Liver (tissue), 9 donors: ENCODE measurements around the gene SCP2. TPM values are rescaled to one million over a fixed set of nuclear protein-coding genes. Genes with fewer than 3 reads are reported as not detected.

ENCODE experiments used
- DNase-seq: peaks from one replicate; pipeline ENCODE4 v3.0.0-alpha.2; 2017; ENCODE audit warnings: low spot score
- H3K27ac ChIP-seq, 2 donors: one replicate each; pipeline ENCODE4 v1.7.0; 2013; ENCODE audit warnings: inconsistent platforms in 2 of 2, low read length in 2 of 2, control low read depth in 1 of 2, low read depth in 1 of 2, mild to moderate bottlenecking in 1 of 2
- H3K27me3 ChIP-seq, 4 donors: one replicate each; pipeline versions ENCODE4 v1.6.1 to v1.7.0; 2013; ENCODE audit warnings: low read length in 3 of 4, inconsistent platforms in 1 of 4, mild to moderate bottlenecking in 1 of 4, moderate library complexity in 1 of 4; ENCODE audit not compliant: control insufficient read depth in 4 of 4, insufficient read depth in 4 of 4
- H3K36me3 ChIP-seq, 4 donors: one replicate each; pipeline versions ENCODE4 v1.6.1 to v1.7.0; 2013; ENCODE audit warnings: low read length in 3 of 4, mild to moderate bottlenecking in 3 of 4, low read depth in 1 of 4, moderate library complexity in 1 of 4; ENCODE audit not compliant: control insufficient read depth in 4 of 4, insufficient read depth in 3 of 4
- H3K4me1 ChIP-seq, 4 donors: one replicate each; pipeline versions ENCODE4 v1.6.1 to v1.7.0; 2013; ENCODE audit warnings: low read length in 3 of 4, mild to moderate bottlenecking in 3 of 4, moderate library complexity in 1 of 4; ENCODE audit not compliant: control insufficient read depth in 4 of 4, insufficient read depth in 4 of 4
- H3K4me3 ChIP-seq, 3 donors: one replicate each; pipeline versions ENCODE4 v1.6.1 to v1.7.0; 2013; ENCODE audit warnings: low read length in 3 of 3, control low read depth in 1 of 3, low read depth in 1 of 3, mild to moderate bottlenecking in 1 of 3
- H3K9ac ChIP-seq, 2 donors: one replicate each; pipeline ENCODE4 v1.7.0; 2013; ENCODE audit warnings: low read length in 2 of 2, mild to moderate bottlenecking in 2 of 2, moderate library complexity in 2 of 2, control low read depth in 1 of 2, low read depth in 1 of 2
- H3K9me3 ChIP-seq, 4 donors: one replicate each; pipeline versions ENCODE4 v1.6.1 to v1.7.0; 2013; ENCODE audit warnings: low read length in 3 of 4; ENCODE audit not compliant: control insufficient read depth in 4 of 4
- ATF3 ChIP-seq: IDR thresholded peaks from 2 replicates; pipeline ENCODE4 v1.6.1; 2016; ENCODE audit warnings: antibody characterized with exemption
- EGR1 ChIP-seq, 2 donors: IDR thresholded peaks; 2 replicates each; pipeline ENCODE4 v1.6.1; 2016 to 2018; ENCODE audit warnings: antibody characterized with exemption in 2 of 2, low read depth in 2 of 2
- FOXA1 ChIP-seq: IDR thresholded peaks from 2 replicates; pipeline ENCODE4 v1.6.1; 2016; ENCODE audit warnings: antibody characterized with exemption
- FOXA2 ChIP-seq: IDR thresholded peaks from 2 replicates; pipeline ENCODE4 v1.6.1; 2016; ENCODE audit warnings: antibody characterized with exemption
- GABPA ChIP-seq, 2 donors: IDR thresholded peaks in 1 of 2; conservative IDR thresholded peaks in 1 of 2; 2 replicates each; pipeline ENCODE4 v1.6.1; 2016; ENCODE audit warnings: antibody characterized with exemption in 2 of 2, mild to moderate bottlenecking in 1 of 2, moderate library complexity in 1 of 2
- HNF4A ChIP-seq, 2 donors: conservative IDR thresholded peaks; 2 replicates each; pipeline ENCODE4 v1.6.1; 2016; ENCODE audit warnings: antibody characterized with exemption in 2 of 2, mild to moderate bottlenecking in 2 of 2
- HNF4G ChIP-seq: IDR thresholded peaks from 2 replicates; pipeline ENCODE4 v1.6.1; 2016; ENCODE audit warnings: antibody characterized with exemption
- JUND ChIP-seq, 2 donors: IDR thresholded peaks; 2 replicates each; pipeline ENCODE4 v1.6.1; 2016; ENCODE audit warnings: antibody characterized with exemption in 2 of 2
- MAX ChIP-seq: IDR thresholded peaks from 2 replicates; pipeline ENCODE4 v1.6.1; 2016; ENCODE audit warnings: antibody characterized with exemption
- NR2F2 ChIP-seq: IDR thresholded peaks from 2 replicates; pipeline ENCODE4 v1.6.1; 2016; ENCODE audit warnings: antibody characterized with exemption
- RAD21 ChIP-seq, 2 donors: IDR thresholded peaks; 2 replicates each; pipeline ENCODE4 v1.6.1; 2016; ENCODE audit warnings: antibody characterized with exemption in 2 of 2, mild to moderate bottlenecking in 2 of 2
- RXRA ChIP-seq, 2 donors: IDR thresholded peaks; 2 replicates each; pipeline ENCODE4 v1.6.1; 2017 to 2018; ENCODE audit warnings: antibody characterized with exemption in 2 of 2, mild to moderate bottlenecking in 1 of 2
- SP1 ChIP-seq: IDR thresholded peaks from 2 replicates; pipeline ENCODE4 v1.6.1; 2018; ENCODE audit warnings: antibody characterized with exemption, mild to moderate bottlenecking
- TAF1 ChIP-seq: conservative IDR thresholded peaks from 2 replicates; pipeline ENCODE4 v1.6.1; 2016; ENCODE audit warnings: antibody characterized with exemption, mild to moderate bottlenecking
- YY1 ChIP-seq: IDR thresholded peaks from 2 replicates; pipeline ENCODE4 v1.6.1; 2016; ENCODE audit warnings: antibody characterized with exemption, mild to moderate bottlenecking
- WGBS: extraction: QIAGEN DNeasy Blood & Tissue Kit; methylation state at CpG from one replicate; pipeline ENCODE4 v1.1.7; 2013; 5-methylcytosine and 5-hydroxymethylcytosine counted together
- polyA plus RNA-seq, 2 donors: library from polyadenylated mRNA; stranded (reverse) in 1 of 2; unstranded in 1 of 2; fragments of 200-250 nt in 1 of 2; fragments of >200 nt in 1 of 2; fragmentation: Nextera tagmentation in 1 of 2; extraction: Ambion mirVana in 1 of 2; gene quantifications; one replicate each; pipeline versions ENCODE4 v1.2.1 to v1.2.3, GENCODE V29; 2013 to 2015
- total RNA-seq, 2 donors: library from RNA; depleted of rRNA; stranded (reverse); fragments of >200 nt; gene quantifications; one replicate each; pipeline ENCODE4 v1.2.3, GENCODE V29; 2014
- TF ChIP-seq, protein P1 (sequence below): fragments of 150-350 bp; IDR thresholded peaks from 2 replicates; pipeline ENCODE4 v1.5.1; 2017; ENCODE audit warnings: improper control_type of control experiment, low read depth, low read length; ENCODE audit not compliant: missing input control
- TF ChIP-seq, protein P2 (sequence below): IDR thresholded peaks from 2 replicates; pipeline ENCODE4 v1.6.1; 2016; ENCODE audit warnings: antibody characterized with exemption
- TF ChIP-seq, protein P3 (sequence below): IDR thresholded peaks from 2 replicates; pipeline ENCODE4 v1.6.1; 2016; ENCODE audit warnings: antibody characterized with exemption, mild to moderate bottlenecking
- donor health status: healthy.
- donor health status: healthy.
- donor health status: healthy.
- donor health status: healthy.
- donor health status: healthy.

The SCP2 gene
- total and polyA plus RNA-seq, 4 donors = 122 to 811 (median 529) TPM

DNA sequence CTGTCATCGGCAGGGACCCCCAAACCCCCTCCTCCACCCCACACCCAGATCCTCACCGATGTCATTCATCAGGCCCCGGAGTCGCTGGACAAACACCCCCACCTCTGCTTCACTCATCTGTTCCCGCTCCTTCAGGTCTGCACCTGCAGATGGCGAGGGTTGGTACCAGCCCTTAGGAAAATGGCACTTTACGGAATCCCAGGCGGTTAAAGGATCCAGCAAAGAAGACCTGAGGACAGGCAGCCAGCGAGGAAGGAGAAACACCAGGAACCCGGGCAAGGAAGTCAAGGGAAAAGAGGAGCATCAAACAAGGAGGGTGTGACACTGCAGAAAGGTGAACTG lies 19.3 kb upstream of the SCP2 start:
- Histone ChIP-seq H3K9me3 (no peaks in the 10 kb centered on the region), H3K9ac (no peak overlapping the region), H3K4me1 (peaks cover 19 to 80% (median 62%) of the 10 kb centered on the region in 4 donors), H3K36me3 (peaks cover 0 to 14% (median 3%) of the 10 kb centered on the region in 4 donors), H3K4me3 (no peak overlapping the region), H3K27me3 (no peaks in the 10 kb centered on the region), H3K27ac (peak overlapping the region; percentile 1 to 63)
- DNase-seq = no peak
- WGBS = 90% methylated on average over 10 of the region's 10 CpGs
- no peak for TF ChIP-seq RAD21 (IDR thresholded peaks at IDR 0.05)
- TF ChIP-seq HNF4A (conservative IDR thresholded peaks at IDR 0.05) = no peak
- TF ChIP-seq HNF4G = no peak
- TF ChIP-seq, protein P1, sequence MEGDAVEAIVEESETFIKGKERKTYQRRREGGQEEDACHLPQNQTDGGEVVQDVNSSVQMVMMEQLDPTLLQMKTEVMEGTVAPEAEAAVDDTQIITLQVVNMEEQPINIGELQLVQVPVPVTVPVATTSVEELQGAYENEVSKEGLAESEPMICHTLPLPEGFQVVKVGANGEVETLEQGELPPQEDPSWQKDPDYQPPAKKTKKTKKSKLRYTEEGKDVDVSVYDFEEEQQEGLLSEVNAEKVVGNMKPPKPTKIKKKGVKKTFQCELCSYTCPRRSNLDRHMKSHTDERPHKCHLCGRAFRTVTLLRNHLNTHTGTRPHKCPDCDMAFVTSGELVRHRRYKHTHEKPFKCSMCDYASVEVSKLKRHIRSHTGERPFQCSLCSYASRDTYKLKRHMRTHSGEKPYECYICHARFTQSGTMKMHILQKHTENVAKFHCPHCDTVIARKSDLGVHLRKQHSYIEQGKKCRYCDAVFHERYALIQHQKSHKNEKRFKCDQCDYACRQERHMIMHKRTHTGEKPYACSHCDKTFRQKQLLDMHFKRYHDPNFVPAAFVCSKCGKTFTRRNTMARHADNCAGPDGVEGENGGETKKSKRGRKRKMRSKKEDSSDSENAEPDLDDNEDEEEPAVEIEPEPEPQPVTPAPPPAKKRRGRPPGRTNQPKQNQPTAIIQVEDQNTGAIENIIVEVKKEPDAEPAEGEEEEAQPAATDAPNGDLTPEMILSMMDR = no peak
- no peak for TF ChIP-seq RXRA (IDR thresholded peaks at IDR 0.05)
- TF ChIP-seq GABPA (IDR thresholded peaks at IDR 0.05 in 1 of 2, conservative IDR thresholded peaks at IDR 0.05 in 1 of 2) = no peak
- TF ChIP-seq SP1 = no peak
- no peak for TF ChIP-seq ATF3
- TF ChIP-seq FOXA2 = no peak
- TF ChIP-seq YY1 = no peak
- no peak for TF ChIP-seq NR2F2
- TF ChIP-seq MAX = no peak
- no peak for TF ChIP-seq JUND (IDR thresholded peaks at IDR 0.05)
- TF ChIP-seq, protein P2, sequence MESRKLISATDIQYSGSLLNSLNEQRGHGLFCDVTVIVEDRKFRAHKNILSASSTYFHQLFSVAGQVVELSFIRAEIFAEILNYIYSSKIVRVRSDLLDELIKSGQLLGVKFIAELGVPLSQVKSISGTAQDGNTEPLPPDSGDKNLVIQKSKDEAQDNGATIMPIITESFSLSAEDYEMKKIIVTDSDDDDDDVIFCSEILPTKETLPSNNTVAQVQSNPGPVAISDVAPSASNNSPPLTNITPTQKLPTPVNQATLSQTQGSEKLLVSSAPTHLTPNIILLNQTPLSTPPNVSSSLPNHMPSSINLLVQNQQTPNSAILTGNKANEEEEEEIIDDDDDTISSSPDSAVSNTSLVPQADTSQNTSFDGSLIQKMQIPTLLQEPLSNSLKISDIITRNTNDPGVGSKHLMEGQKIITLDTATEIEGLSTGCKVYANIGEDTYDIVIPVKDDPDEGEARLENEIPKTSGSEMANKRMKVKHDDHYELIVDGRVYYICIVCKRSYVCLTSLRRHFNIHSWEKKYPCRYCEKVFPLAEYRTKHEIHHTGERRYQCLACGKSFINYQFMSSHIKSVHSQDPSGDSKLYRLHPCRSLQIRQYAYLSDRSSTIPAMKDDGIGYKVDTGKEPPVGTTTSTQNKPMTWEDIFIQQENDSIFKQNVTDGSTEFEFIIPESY = no peak
- no peak for TF ChIP-seq FOXA1
- no peak for TF ChIP-seq EGR1 (IDR thresholded peaks at IDR 0.05; ENCODE audit: low read depth in 2 of 2)
- no peak for TF ChIP-seq TAF1
- TF ChIP-seq, protein P3, sequence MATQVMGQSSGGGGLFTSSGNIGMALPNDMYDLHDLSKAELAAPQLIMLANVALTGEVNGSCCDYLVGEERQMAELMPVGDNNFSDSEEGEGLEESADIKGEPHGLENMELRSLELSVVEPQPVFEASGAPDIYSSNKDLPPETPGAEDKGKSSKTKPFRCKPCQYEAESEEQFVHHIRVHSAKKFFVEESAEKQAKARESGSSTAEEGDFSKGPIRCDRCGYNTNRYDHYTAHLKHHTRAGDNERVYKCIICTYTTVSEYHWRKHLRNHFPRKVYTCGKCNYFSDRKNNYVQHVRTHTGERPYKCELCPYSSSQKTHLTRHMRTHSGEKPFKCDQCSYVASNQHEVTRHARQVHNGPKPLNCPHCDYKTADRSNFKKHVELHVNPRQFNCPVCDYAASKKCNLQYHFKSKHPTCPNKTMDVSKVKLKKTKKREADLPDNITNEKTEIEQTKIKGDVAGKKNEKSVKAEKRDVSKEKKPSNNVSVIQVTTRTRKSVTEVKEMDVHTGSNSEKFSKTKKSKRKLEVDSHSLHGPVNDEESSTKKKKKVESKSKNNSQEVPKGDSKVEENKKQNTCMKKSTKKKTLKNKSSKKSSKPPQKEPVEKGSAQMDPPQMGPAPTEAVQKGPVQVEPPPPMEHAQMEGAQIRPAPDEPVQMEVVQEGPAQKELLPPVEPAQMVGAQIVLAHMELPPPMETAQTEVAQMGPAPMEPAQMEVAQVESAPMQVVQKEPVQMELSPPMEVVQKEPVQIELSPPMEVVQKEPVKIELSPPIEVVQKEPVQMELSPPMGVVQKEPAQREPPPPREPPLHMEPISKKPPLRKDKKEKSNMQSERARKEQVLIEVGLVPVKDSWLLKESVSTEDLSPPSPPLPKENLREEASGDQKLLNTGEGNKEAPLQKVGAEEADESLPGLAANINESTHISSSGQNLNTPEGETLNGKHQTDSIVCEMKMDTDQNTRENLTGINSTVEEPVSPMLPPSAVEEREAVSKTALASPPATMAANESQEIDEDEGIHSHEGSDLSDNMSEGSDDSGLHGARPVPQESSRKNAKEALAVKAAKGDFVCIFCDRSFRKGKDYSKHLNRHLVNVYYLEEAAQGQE = no peak
